Kidney (tissue), 14 donors: ENCODE data around the gene PYGM. TPM values are rescaled to one million over a fixed set of nuclear protein-coding genes. Genes with fewer than 3 reads are reported as not detected.

Experiments
- DNase-seq, 5 donors: peaks; one replicate each; pipeline ENCODE4 v3.0.0-alpha.2; 2013 to 2020
- FAIRE-seq: peaks from 2 replicates; lab custom pipeline; 2012; peaks lifted over from hg19 to GRCh38; lab: Jason Lieb, UNC
- H3K27ac ChIP-seq, 2 donors: one replicate each; pipeline ENCODE4 v1.7.0; 2013; ENCODE audit warnings: low read depth in 2 of 2, low read length in 2 of 2, inconsistent platforms in 1 of 2
- H3K27me3 ChIP-seq: one replicate; pipeline ENCODE4 v1.7.1; 2013; ENCODE audit warnings: low read length, inconsistent platforms; ENCODE audit not compliant: control insufficient read depth, insufficient read depth
- H3K36me3 ChIP-seq, 3 donors: one replicate each; pipeline versions ENCODE4 v1.7.0 to v1.7.1; 2013; ENCODE audit warnings: low read length in 3 of 3, control low read depth in 1 of 3, inconsistent platforms in 1 of 3; ENCODE audit not compliant: insufficient read depth in 3 of 3, control insufficient read depth in 2 of 3
- H3K4me1 ChIP-seq, 3 donors: one replicate each; pipeline versions ENCODE4 v1.7.0 to v1.7.1; 2013; ENCODE audit warnings: low read length in 3 of 3, inconsistent platforms in 1 of 3, low read depth in 1 of 3; ENCODE audit not compliant: control insufficient read depth in 2 of 3, insufficient read depth in 2 of 3
- H3K4me3 ChIP-seq, 3 donors: one replicate each; pipeline versions ENCODE4 v1.7.0 to v1.8.1; 2013; ENCODE audit warnings: low read length in 3 of 3, control low read depth in 1 of 3, inconsistent platforms in 1 of 3
- H3K9ac ChIP-seq, 3 donors: one replicate each; pipeline versions ENCODE4 v1.7.0 to v1.7.1; 2013; ENCODE audit warnings: low read length in 3 of 3, control low read depth in 1 of 3, inconsistent platforms in 1 of 3
- H3K9me3 ChIP-seq, 3 donors: one replicate each; pipeline versions ENCODE4 v1.7.0 to v1.7.1; 2013; ENCODE audit warnings: low read length in 3 of 3, control low read depth in 1 of 3, inconsistent platforms in 1 of 3; ENCODE audit not compliant: control insufficient read depth in 2 of 3, insufficient read depth in 1 of 3
- intact Hi-C: fragments of 100-400 bp; cut with DNase I; formaldehyde crosslinking; loops from one replicate; pipeline ENCODE4 v1.11.1; 2022
- polyA plus RNA-seq: library from polyadenylated mRNA; stranded (reverse); fragments of 350-450 nt; fragmentation: Illumina TruSeq; extraction: RNeasy Lipid Tissue Mini Kit (QIAGEN cat#74804); gene quantifications from one replicate; pipeline ENCODE4 v1.2.3, GENCODE V29; 2014; ENCODE audit warnings: low read depth, low replicate concordance; ENCODE audit not compliant: insufficient read depth
- total RNA-seq: library from RNA; stranded (reverse); fragmentation: NEBNext Ultra II Directional; extraction: Animal tissue kit (Norgen Biotek cat#: 25700); gene quantifications from one replicate; pipeline ENCODE4 v1.2.1, GENCODE V29; 2021
- TF ChIP-seq, protein P1 (sequence below): IDR thresholded peaks from 3 replicates; pipeline ENCODE4 v1.5.1; 2012; ENCODE audit warnings: mild to moderate bottlenecking, moderate library complexity, borderline replicate concordance; ENCODE audit not compliant: insufficient read depth; ENCODE audit errors: extremely low read depth
- donor health status: control.
- donor health status: control.
- donor health status: control.
- donor health status: control.
- donor health status: control.
- donor health status: DM: yes; HTN: yes; CAD: no.
- donor health status: Normal renal cell carcinoma (clear cell type).

Gene PYGM
- total and polyA plus RNA-seq, 2 donors from 2014 or later = 2.5 to 8.6 TPM

DNA sequence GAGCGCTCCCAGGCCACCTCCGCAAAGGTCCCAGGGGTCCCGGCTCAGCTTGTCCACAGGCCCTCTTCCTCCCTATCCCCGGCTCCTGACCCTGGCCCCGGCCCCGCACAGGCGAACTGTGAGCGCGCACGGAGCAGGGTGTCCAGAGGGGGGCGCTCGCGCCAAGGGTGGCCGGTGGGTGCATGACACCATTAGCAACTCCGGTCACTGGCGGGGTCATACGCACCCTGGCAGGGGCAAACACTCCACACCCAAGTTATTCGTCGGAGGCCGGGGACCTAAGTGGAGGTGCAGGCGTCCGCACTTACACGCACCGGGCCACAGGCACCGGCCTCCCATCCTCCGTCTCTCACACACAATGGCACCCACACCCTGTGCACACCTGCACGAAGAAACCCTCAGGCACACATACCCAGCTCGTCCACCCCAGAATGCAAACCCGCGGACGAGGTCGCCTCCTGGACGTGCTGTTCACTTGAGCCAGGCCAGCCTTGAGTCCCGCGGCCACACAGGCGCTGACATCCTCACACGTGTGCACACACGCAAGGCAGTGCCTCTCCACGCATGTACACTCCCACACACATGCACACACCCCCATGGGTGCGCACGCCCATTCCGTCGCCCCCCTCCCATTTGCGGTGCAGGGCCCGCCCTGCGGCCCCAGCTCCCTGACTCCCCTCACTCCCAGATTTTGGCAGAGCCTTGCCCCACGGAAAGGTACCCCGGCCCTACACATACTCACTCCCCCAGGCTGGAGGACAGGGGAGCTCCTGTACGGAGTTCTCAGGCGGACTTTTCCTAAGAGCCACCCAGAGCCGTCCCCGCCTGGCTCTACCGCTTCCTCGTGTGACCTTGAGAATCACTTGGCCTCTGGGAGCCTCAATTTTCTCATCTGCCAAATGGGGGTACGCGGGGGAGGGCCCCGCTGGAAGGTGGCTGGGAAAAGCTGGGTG is 15.9 kb downstream of the PYGM start, which contains the start of gene RASGRP2:
TSS of gene RASGRP2 (minus strand) at position 552 of the 953 bp plus-strand sequence. CDS start 1,276 bp downstream, outside the sequence.
- Histone ChIP-seq H3K36me3 (no peaks in the 10 kb centered on the region), H3K4me3 (peak within 1 kb of the TSS in 2 of 3 donors; percentile 48 to 50), H3K9me3 (no peaks in the 10 kb centered on the region), H3K27me3 (peaks cover 6% of the 10 kb centered on the region), H3K4me1 (peaks cover 0 to 10% (median 3%) of the 10 kb centered on the region in 3 donors), H3K27ac (peak within 1 kb of the TSS; percentile 85 to 92), H3K9ac (no peak within 1 kb of the TSS)
- TF ChIP-seq, protein P1, sequence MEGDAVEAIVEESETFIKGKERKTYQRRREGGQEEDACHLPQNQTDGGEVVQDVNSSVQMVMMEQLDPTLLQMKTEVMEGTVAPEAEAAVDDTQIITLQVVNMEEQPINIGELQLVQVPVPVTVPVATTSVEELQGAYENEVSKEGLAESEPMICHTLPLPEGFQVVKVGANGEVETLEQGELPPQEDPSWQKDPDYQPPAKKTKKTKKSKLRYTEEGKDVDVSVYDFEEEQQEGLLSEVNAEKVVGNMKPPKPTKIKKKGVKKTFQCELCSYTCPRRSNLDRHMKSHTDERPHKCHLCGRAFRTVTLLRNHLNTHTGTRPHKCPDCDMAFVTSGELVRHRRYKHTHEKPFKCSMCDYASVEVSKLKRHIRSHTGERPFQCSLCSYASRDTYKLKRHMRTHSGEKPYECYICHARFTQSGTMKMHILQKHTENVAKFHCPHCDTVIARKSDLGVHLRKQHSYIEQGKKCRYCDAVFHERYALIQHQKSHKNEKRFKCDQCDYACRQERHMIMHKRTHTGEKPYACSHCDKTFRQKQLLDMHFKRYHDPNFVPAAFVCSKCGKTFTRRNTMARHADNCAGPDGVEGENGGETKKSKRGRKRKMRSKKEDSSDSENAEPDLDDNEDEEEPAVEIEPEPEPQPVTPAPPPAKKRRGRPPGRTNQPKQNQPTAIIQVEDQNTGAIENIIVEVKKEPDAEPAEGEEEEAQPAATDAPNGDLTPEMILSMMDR = peak; percentile 40
- DNase-seq (peak in 2 of 5 donors; percentile 84 to 93), FAIRE-seq (no peak)
- intact Hi-C loops = no loop called here

DNA sequence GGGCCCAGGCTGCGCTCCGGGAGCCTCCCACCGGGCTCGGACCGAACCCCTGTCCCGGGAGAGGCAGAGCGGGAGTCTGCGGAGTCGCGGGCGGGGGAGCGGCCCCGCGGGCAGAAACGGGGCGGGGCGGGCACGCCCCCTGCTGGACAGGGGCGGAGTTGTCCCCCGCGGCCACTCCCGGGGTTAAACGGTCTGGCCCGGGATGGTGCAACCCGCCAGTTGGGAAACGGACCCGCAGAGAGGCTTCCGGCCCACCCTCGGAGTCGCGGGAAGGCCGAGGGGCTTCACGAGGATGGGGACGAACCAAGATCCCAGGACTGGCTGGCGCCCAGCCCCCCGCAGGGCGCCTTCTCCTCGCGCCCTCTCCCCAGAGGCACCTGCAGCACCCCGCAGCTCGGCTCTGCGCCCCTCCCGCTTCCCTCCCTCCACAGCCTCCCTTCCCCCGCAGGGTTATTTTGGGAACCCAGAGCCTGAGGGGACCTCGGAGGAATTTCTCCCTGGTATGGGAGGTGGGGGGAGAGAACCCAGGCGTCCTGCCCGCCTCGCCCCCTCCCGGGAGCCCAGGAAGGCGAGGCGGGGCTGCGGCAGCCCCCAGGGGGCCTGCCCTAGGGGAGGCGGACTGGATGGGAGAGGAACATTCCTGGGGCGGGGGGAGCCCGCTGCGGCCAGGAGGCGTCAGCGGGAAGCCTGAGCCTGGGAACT is 16.7 kb downstream of the PYGM start:
- intact Hi-C loops = no loop called here
- no peaks in the 10 kb centered on the region for H3K36me3 ChIP-seq
- peaks cover 0 to 10% (median 3%) of the 10 kb centered on the region in 3 donors for H3K4me1 ChIP-seq
- TF ChIP-seq, protein P1 = peak; percentile 56
- H3K4me3 ChIP-seq = peak overlapping the region in 2 of 3 donors; percentile 48 to 56
- FAIRE-seq (no peak), DNase-seq (peak; percentile 40 to 96 (median 58))
- H3K9ac ChIP-seq = no peak overlapping the region
- peak overlapping the region; percentile 5 to 67 for H3K27ac ChIP-seq
- peaks cover 6% of the 10 kb centered on the region for H3K27me3 ChIP-seq
- no peaks in the 10 kb centered on the region for H3K9me3 ChIP-seq

DNA sequence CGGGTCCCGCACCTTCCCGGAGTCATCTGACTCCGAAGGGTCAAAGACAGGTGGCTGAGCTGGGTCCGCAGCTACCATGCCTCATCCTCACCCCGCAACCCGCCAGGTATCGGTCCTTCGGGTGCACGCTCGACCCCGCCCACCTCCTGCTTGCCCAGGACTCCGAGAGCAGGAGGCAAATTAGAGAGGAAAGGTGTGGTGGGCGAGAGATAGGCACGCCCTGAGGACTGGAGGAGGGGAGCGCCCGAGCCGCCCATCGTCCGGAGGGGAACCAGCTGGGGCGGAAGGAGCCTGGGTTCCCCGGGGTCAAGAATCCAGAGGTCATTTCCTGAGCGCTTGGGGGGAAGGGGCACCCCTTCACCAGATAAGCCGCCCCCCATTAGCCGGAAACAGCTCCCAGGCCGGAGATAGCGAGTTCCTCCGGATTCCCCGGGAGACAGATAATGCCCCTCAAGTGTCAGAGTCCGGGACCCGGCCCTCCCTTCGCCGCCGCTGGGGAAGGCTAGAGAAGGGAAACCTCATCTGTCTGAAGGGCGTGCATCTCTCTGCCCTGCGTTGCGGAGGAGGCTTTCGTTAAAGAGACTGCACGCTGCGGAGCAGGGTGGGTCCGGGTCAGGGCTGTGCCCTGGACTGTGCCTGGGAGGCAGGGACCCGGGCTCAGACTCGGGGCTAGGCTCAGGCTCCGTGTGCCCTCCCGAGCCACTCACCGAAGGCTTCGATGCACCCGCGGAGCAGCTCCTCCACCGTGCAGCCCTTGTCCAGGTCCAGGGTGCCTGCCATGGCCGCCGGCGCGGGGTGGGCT is 17.5 kb downstream of the PYGM start:
- Histone ChIP-seq H3K4me3 (peak overlapping the region in 2 of 3 donors; percentile 48 to 56), H3K27me3 (peaks cover 6% of the 10 kb centered on the region), H3K4me1 (peaks cover 0 to 10% (median 3%) of the 10 kb centered on the region in 3 donors), H3K9me3 (no peaks in the 10 kb centered on the region), H3K27ac (peak overlapping the region; percentile 5 to 51), H3K36me3 (no peaks in the 10 kb centered on the region), H3K9ac (no peak overlapping the region)
- intact Hi-C loops = no loop called here
- TF ChIP-seq, protein P1 = no peak
- no peak for FAIRE-seq
- peak in 4 of 5 donors; percentile 54 to 84 (median 66) for DNase-seq
